WTC11 (cell line): ENCODE measurements around the gene PLEKHA1. TPM values are rescaled to one million over a fixed set of nuclear protein-coding genes. Genes with fewer than 3 reads are reported as not detected.

Experiments
- ATAC-seq: fragments of 200-7000 bp; cut with Tn5 transposase; 2 replicates; pipeline ENCODE4 v1.10.0; 2021; ENCODE audit warnings: mild to moderate bottlenecking, moderate library complexity
- CTCF ChIA-PET: fragments of 300-600 bp; sonication (Branson Sonifier 250); formaldehyde crosslinking; loops from one replicate; lab custom pipeline; 2021; ENCODE audit warnings: antibody characterized with exemption; lab: Charles Lee
- POLR2A ChIA-PET: fragments of 350-600 bp; sonication (Branson Sonifier 250); formaldehyde crosslinking; loops from one replicate; lab custom pipeline; 2021; ENCODE audit warnings: antibody characterized with exemption; lab: Charles Lee
- DNase-seq: peaks from one replicate; pipeline ENCODE4 v3.0.0; 2021; ENCODE audit warnings: low spot score
- H3K27ac Mint-ChIP-seq: 2 replicates; pipeline ENCODE4 v1.8.0; 2021; ENCODE audit warnings: mixed read lengths
- H3K27me3 Mint-ChIP-seq: 2 replicates; pipeline ENCODE4 v1.8.0; 2021; ENCODE audit warnings: low read depth, mild to moderate bottlenecking, moderate library complexity, mixed read lengths
- H3K36me3 Mint-ChIP-seq: 2 replicates; pipeline ENCODE4 v1.8.0; 2021; ENCODE audit warnings: mixed read lengths
- H3K4me1 Mint-ChIP-seq: 2 replicates; pipeline ENCODE4 v1.8.0; 2022; ENCODE audit warnings: mixed read lengths
- H3K4me3 Mint-ChIP-seq: 2 replicates; pipeline ENCODE4 v1.8.0; 2021; ENCODE audit warnings: mild to moderate bottlenecking, moderate library complexity, mixed read lengths
- H3K9me3 Mint-ChIP-seq: 2 replicates; pipeline ENCODE4 v1.8.0; 2021; ENCODE audit warnings: mixed read lengths
- ATF3 ChIP-seq: sonication (generic); formaldehyde crosslinking; conservative IDR thresholded peaks from 2 replicates; pipeline ENCODE4 v1.8.1; 2022; ENCODE audit warnings: mild to moderate bottlenecking, missing genetic modification reagents
- ATF6 ChIP-seq: sonication (generic); formaldehyde crosslinking; IDR thresholded peaks from 2 replicates; pipeline ENCODE4 v1.8.1; 2023; ENCODE audit warnings: mild to moderate bottlenecking, missing genetic modification reagents
- HMGXB4 ChIP-seq: sonication (generic); formaldehyde crosslinking; IDR thresholded peaks from 2 replicates; pipeline ENCODE4 v1.8.1; 2023; ENCODE audit warnings: mild to moderate bottlenecking, moderate library complexity, missing genetic modification reagents
- JUN ChIP-seq: sonication (generic); formaldehyde crosslinking; IDR thresholded peaks from 2 replicates; pipeline ENCODE4 v1.8.0; 2023; ENCODE audit warnings: mild to moderate bottlenecking, missing genetic modification reagents
- MXD4 ChIP-seq: fragments of 250-450 bp; sonication (Bioruptor Pico); IDR thresholded peaks from 2 replicates; pipeline ENCODE4 v1.8.0; 2021; ENCODE audit warnings: mild to moderate bottlenecking, moderate library complexity, borderline replicate concordance
- MYBL2 ChIP-seq: sonication (generic); formaldehyde crosslinking; IDR thresholded peaks from 2 replicates; pipeline ENCODE4 v1.8.1; 2023; ENCODE audit warnings: mild to moderate bottlenecking, moderate library complexity, missing genetic modification reagents
- NFE2L1 ChIP-seq: sonication (generic); formaldehyde crosslinking; IDR thresholded peaks from 2 replicates; pipeline ENCODE4 v1.8.1; 2023; ENCODE audit warnings: missing genetic modification reagents
- NR1H2 ChIP-seq: sonication (generic); formaldehyde crosslinking; IDR thresholded peaks from 2 replicates; pipeline ENCODE4 v1.9.0; 2021; ENCODE audit warnings: mild to moderate bottlenecking, moderate library complexity, missing genetic modification reagents
- NR2C2 ChIP-seq: sonication (generic); formaldehyde crosslinking; IDR thresholded peaks from 2 replicates; pipeline ENCODE4 v1.8.0; 2022; ENCODE audit warnings: mild to moderate bottlenecking, missing genetic modification reagents
- SMAD4 ChIP-seq: sonication (generic); formaldehyde crosslinking; IDR thresholded peaks from 2 replicates; pipeline ENCODE4 v1.8.0; 2022; ENCODE audit warnings: mild to moderate bottlenecking, missing genetic modification reagents
- SOX15 ChIP-seq: fragments of 250-450 bp; sonication (Bioruptor Pico); IDR thresholded peaks from 2 replicates; pipeline ENCODE4 v1.9.0; 2021; ENCODE audit warnings: mild to moderate bottlenecking
- SP1 ChIP-seq: sonication (generic); formaldehyde crosslinking; conservative IDR thresholded peaks from 2 replicates; pipeline ENCODE4 v1.8.1; 2022; ENCODE audit warnings: missing genetic modification reagents
- STAT6 ChIP-seq: sonication (generic); formaldehyde crosslinking; conservative IDR thresholded peaks from 2 replicates; pipeline ENCODE4 v1.8.1; 2023; ENCODE audit warnings: mild to moderate bottlenecking, low read depth, missing genetic modification reagents, moderate library complexity
- TEAD1 ChIP-seq: sonication (generic); formaldehyde crosslinking; IDR thresholded peaks from 2 replicates; pipeline ENCODE4 v1.8.0; 2022; ENCODE audit warnings: mild to moderate bottlenecking, missing genetic modification reagents
- ZNF281 ChIP-seq: sonication (generic); formaldehyde crosslinking; IDR thresholded peaks from 2 replicates; pipeline ENCODE4 v1.8.0; 2023; ENCODE audit warnings: mild to moderate bottlenecking, missing genetic modification reagents
- ZNF416 ChIP-seq: fragments of 250-450 bp; sonication (Bioruptor Pico); IDR thresholded peaks from 2 replicates; pipeline ENCODE4 v1.9.0; 2021; ENCODE audit warnings: mild to moderate bottlenecking, inconsistent platforms
- ZNF423 ChIP-seq: fragments of 250-450 bp; sonication (Bioruptor Pico); IDR thresholded peaks from 2 replicates; pipeline ENCODE4 v2.1.2; 2022; ENCODE audit warnings: mild to moderate bottlenecking, moderate library complexity
- total RNA-seq: library from RNA; stranded (reverse); gene quantifications from 3 replicates; pipeline ENCODE4 v1.2.3, GENCODE V29; 2021
- TF ChIP-seq, protein P1 (sequence below): sonication (generic); formaldehyde crosslinking; IDR thresholded peaks from 2 replicates; pipeline ENCODE4 v1.8.1; 2023; ENCODE audit warnings: mild to moderate bottlenecking, missing genetic modification reagents, borderline replicate concordance

PLEKHA1 gene
- total RNA-seq, 1 experiment from 2014 or later, result 34.6 TPM

DNA sequence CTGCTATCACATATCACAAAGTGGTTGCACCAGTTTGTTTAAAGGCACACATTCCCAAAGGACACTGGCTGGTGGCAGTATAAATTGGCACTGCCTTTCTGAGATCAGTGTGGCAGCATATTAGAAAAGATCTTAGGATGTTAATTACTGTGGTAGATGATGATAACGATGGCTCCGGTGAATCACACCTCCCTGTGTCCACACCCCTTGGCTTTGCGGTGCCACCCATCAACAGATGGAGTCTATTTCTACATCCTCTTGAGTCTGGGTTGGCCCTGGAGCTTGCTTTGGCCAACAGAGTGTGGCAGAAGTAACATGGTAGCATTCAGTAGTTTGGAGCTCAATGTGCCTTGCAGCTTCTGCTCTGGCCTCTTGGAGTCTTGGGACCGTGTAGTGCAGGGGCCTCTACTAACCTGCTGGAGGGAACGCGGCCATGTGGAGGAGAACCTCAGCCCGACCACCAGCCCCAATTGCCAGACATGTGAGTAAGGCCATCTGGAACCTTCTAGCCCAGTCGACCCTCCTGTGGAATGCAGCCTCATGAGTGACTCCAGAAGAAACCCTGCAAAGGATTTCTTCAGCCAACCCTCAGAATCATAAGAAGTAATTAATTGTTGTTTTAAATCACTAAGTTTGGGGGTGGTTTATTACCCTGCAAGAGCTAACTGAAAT, 27.2 kb upstream of the PLEKHA1 start:
- TF ChIP-seq ATF6, result no peak
- TF ChIP-seq ZNF416 (CRISPR knock-in tag), result no peak
- no peak for TF ChIP-seq NR2C2 (CRISPR knock-in tag)
- no peak for TF ChIP-seq NR1H2 (CRISPR knock-in tag)
- no peak for TF ChIP-seq MYBL2 (CRISPR knock-in tag)
- no peak for TF ChIP-seq HMGXB4 (CRISPR knock-in tag)
- TF ChIP-seq MXD4 (CRISPR knock-in tag), result no peak
- TF ChIP-seq SP1 (CRISPR knock-in tag), result no peak
- TF ChIP-seq STAT6, result no peak
- TF ChIP-seq JUN (CRISPR knock-in tag), result no peak
- no peak for TF ChIP-seq NFE2L1 (CRISPR knock-in tag)
- no peak for TF ChIP-seq ZNF281 (CRISPR knock-in tag)
- TF ChIP-seq SOX15, result no peak
- TF ChIP-seq ZNF423, result no peak
- no peak for TF ChIP-seq ATF3
- no peak for TF ChIP-seq TEAD1 (CRISPR knock-in tag)
- TF ChIP-seq, protein P1, sequence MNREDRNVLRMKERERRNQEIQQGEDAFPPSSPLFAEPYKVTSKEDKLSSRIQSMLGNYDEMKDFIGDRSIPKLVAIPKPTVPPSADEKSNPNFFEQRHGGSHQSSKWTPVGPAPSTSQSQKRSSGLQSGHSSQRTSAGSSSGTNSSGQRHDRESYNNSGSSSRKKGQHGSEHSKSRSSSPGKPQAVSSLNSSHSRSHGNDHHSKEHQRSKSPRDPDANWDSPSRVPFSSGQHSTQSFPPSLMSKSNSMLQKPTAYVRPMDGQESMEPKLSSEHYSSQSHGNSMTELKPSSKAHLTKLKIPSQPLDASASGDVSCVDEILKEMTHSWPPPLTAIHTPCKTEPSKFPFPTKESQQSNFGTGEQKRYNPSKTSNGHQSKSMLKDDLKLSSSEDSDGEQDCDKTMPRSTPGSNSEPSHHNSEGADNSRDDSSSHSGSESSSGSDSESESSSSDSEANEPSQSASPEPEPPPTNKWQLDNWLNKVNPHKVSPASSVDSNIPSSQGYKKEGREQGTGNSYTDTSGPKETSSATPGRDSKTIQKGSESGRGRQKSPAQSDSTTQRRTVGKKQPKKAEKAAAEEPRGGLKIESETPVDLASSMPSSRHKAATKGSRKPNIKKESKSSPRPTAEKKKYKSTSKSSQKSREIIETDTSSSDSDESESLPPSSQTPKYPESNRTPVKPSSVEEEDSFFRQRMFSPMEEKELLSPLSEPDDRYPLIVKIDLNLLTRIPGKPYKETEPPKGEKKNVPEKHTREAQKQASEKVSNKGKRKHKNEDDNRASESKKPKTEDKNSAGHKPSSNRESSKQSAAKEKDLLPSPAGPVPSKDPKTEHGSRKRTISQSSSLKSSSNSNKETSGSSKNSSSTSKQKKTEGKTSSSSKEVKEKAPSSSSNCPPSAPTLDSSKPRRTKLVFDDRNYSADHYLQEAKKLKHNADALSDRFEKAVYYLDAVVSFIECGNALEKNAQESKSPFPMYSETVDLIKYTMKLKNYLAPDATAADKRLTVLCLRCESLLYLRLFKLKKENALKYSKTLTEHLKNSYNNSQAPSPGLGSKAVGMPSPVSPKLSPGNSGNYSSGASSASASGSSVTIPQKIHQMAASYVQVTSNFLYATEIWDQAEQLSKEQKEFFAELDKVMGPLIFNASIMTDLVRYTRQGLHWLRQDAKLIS (CRISPR knock-in tag), result no peak
- TF ChIP-seq SMAD4 (CRISPR knock-in tag), result no peak
- POLR2A ChIA-PET, result no interaction called here
- Mint-ChIP-seq H3K27me3 (peaks cover 36% of the 10 kb centered on the region), H3K27ac (no peak overlapping the region), H3K36me3 (peaks cover 29% of the 10 kb centered on the region), H3K4me3 (no peak overlapping the region), H3K9me3 (peaks cover 48% of the 10 kb centered on the region), H3K4me1 (peaks cover 31% of the 10 kb centered on the region)
- CTCF ChIA-PET, result no interaction called here
- ATAC-seq (no peak), DNase-seq (no peak)
